Panc1 (cell line): ENCODE data around the gene PRODH.
"Not testable (repeated sequence)": the region's sequence is repeated elsewhere in the genome, so short reads cannot be mapped to it uniquely, and the experiment has no call there.

Source experiments
- SIN3A ChIP-seq: IDR thresholded peaks from 2 replicates; pipeline ENCODE4 v1.6.1; 2012; ENCODE audit warnings: low read depth, mild to moderate bottlenecking, low read length, moderate library complexity, borderline replicate concordance; ENCODE audit not compliant: insufficient read depth
- TCF7L2 ChIP-seq: IDR thresholded peaks from 2 replicates; pipeline ENCODE4 v1.6.1; 2011; ENCODE audit warnings: mild to moderate bottlenecking, low read depth, low read length, inconsistent platforms
- TF ChIP-seq, protein P1 (sequence below): fragments of 450-650 bp; IDR thresholded peaks from 2 replicates; pipeline ENCODE4 v1.5.1; 2017; ENCODE audit warnings: mild to moderate bottlenecking

DNA sequence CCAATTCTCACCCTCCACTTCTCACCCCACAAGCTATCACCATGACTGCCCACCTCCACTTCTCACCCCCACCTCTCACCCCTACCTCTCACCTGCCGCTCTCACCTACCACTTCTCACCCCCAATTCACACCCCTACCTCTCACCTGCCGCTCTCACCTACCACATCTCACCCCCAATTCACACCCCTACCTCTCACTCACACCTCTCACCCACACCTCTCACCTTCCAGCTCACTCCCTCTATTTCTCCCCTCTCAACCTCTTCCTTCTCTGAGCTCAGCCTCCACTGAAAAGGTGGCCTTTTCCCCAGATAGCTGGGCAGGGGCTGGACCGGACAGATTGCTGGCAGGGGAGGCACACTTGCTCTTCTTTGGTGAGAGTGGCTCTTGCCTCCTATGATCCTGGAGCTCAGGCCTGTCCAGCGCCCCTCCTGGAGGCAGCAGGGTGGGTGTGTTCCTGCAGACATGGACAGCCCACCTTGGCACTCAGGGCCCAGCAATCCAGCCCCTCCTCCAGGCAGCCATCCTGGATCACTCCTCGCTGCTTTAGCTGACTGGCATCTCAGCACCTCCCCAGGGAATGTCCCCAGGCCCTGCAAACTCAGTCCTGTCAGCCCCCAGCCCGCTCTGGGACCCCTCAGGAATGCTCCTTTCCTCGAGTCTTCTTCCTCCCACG lies 25.7 kb upstream of the PRODH start:
- TF ChIP-seq SIN3A, TCF7L2: not testable (repeated sequence)
- TF ChIP-seq, protein P1, sequence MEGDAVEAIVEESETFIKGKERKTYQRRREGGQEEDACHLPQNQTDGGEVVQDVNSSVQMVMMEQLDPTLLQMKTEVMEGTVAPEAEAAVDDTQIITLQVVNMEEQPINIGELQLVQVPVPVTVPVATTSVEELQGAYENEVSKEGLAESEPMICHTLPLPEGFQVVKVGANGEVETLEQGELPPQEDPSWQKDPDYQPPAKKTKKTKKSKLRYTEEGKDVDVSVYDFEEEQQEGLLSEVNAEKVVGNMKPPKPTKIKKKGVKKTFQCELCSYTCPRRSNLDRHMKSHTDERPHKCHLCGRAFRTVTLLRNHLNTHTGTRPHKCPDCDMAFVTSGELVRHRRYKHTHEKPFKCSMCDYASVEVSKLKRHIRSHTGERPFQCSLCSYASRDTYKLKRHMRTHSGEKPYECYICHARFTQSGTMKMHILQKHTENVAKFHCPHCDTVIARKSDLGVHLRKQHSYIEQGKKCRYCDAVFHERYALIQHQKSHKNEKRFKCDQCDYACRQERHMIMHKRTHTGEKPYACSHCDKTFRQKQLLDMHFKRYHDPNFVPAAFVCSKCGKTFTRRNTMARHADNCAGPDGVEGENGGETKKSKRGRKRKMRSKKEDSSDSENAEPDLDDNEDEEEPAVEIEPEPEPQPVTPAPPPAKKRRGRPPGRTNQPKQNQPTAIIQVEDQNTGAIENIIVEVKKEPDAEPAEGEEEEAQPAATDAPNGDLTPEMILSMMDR: not testable (repeated sequence)
